Mononuclear cell (primary cell): Measurements from ENCODE around the gene GNPTG. TPM values are rescaled to one million over a fixed set of nuclear protein-coding genes. Genes with fewer than 3 reads are reported as not detected.

Experiments used
- H3K27me3 ChIP-seq: 2 replicates; pipeline ENCODE4 v1.6.0; 2011; ENCODE audit warnings: low read length, control low read depth; ENCODE audit not compliant: insufficient read depth
- H3K4me1 ChIP-seq: 2 replicates; pipeline ENCODE4 v1.5.1; 2011; ENCODE audit warnings: mild to moderate bottlenecking, low read length, control low read depth; ENCODE audit not compliant: insufficient read depth
- H3K4me3 ChIP-seq: 2 replicates; pipeline ENCODE4 v1.5.1; 2011; ENCODE audit warnings: mild to moderate bottlenecking, low read length, moderate library complexity
- H3K9me3 ChIP-seq: 2 replicates; pipeline ENCODE4 v1.5.1; 2011; ENCODE audit warnings: low read depth, mild to moderate bottlenecking, control low read depth, low read length
- total RNA-seq: library from RNA; depleted of rRNA; stranded (reverse); fragments of >200 nt; gene quantifications from one replicate; pipeline ENCODE4 v1.2.3, GENCODE V29; 2012

GNPTG gene
- total RNA-seq, 1 donor, result 29.8 TPM

DNA sequence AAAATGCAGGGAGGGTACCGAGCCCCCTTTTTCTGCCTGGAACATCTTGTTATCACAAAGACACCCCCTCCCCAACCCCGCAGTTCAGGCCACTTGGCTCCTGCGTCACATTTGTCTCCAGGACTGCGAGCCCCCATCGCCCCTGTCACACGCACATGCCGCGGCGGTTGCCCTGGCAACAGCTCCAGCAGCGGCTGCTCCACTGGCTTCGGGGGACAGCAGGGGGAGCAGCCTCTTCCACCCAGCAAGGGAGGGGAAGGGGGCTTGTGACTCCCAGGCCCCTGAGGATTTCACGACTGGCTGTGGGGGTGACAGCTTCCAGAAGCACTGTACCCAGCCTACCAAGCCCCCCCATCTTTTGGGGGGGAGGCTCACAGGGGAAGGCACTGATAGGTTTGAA is 15.7 kb upstream of the GNPTG start:
- Histone ChIP-seq H3K4me3 (no peak overlapping the region), H3K9me3 (no peaks in the 10 kb centered on the region), H3K27me3 (peaks cover 30% of the 10 kb centered on the region), H3K4me1 (peaks cover 38% of the 10 kb centered on the region)

DNA sequence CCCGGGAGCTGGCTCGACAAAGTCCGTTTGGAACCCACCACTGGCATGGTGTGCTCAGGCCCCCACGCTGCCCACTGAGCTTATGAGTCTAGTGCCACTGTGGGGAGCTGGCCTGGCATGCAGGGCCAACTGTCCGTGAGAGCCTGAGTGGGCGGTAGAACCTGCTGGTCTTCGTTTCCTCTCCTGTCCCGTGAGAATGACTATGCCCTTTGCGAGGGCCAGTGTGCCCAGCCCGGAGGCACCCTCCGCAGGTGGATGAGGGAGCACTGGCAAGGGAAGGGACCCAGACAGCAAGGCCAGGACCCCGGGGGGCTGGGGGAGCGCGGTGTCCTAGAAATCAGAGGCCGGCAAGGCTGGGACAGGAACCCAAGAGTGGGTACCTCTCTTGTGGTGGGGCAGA is 15.1 kb upstream of the GNPTG start:
- H3K9me3 ChIP-seq, result no peaks in the 10 kb centered on the region
- peaks cover 33% of the 10 kb centered on the region for H3K4me1 ChIP-seq
- H3K27me3 ChIP-seq, result peaks cover 28% of the 10 kb centered on the region
- H3K4me3 ChIP-seq, result no peak overlapping the region

- H3K27me3 ChIP-seq, result peaks cover 19% of the 10 kb centered on the region
- H3K4me3 ChIP-seq, result no peak overlapping the region
- peaks cover 33% of the 10 kb centered on the region for H3K4me1 ChIP-seq
- no peaks in the 10 kb centered on the region for H3K9me3 ChIP-seq
Measured at GRCh38 chr16:1337486-1337885, 14.2 kb upstream of the GNPTG start.

DNA sequence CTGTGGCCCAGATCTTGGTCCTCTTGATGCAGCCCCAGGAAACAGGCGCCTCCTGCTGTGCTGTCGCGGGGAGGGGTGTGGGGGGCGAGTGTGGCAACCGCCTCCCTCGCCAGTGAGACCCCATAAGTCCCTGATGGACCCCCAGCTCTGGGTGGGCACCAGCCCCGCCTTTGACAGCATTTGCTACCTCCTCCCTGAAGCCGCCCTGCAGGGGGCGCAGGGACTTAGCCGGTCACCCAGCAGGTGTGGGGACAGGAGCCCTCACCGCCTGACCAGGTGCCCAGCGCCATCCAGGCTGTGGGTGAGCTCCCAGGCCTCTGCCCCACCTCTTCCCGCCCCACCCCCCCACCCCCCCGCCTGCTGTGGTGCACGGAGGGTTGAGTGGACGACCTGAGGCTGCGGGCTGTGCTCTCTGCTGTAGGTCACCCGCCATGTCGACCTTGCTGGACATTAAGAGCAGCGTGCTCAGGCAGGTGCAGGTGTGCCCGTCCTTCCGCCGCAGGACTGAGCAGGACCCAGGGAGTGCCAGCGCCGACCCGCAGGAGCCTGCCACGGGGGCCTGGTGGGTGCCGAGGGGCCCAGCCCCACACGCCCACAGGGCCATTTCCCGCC is 13.5 kb upstream of the GNPTG start:
- no peaks in the 10 kb centered on the region for H3K9me3 ChIP-seq
- no peak overlapping the region for H3K4me3 ChIP-seq
- H3K27me3 ChIP-seq, result peaks cover 14% of the 10 kb centered on the region
- peaks cover 31% of the 10 kb centered on the region for H3K4me1 ChIP-seq

DNA sequence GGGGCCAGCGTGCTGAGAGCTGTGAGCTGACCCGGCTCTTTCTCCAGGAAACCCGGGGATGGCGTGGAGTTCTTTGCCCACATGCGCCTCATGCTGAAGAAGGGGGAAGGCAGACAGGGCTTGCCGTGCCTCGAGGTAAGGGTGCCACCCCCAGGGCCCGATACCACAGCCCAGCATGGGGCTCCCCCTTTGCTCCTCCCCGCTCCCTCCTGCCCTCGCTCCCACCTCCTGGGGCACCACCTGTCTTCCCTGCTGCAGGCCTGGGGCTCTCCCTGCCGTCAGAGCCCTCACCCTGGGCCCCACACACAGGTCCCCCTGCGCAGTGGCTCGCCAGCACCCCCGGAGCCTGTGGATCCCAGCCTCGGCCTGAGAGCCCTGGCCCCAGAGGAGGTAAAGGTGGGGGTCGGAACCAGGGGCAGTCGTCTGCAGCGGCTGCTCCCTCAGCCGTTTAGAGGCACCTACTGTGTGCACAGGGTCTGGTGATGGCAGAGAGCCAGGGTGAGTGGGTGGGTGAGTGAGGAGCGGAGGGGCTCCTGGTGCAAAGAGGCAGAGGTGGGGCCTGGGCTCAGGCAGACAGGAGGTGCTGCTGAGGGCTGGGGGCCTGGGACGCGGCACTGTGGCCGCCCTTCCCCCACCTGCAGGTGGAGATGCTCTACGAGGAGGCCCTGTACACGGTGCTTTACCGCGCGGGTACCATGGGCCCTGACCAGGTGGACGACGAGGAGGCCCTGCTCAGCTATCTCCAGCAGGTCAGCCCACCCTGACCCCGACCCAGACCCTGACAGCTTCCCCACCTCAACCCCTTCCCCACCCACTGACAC is 12.7 kb upstream of the GNPTG start:
- Histone ChIP-seq H3K9me3 (no peaks in the 10 kb centered on the region), H3K27me3 (peaks cover 11% of the 10 kb centered on the region), H3K4me1 (peaks cover 29% of the 10 kb centered on the region), H3K4me3 (no peak overlapping the region)

DNA sequence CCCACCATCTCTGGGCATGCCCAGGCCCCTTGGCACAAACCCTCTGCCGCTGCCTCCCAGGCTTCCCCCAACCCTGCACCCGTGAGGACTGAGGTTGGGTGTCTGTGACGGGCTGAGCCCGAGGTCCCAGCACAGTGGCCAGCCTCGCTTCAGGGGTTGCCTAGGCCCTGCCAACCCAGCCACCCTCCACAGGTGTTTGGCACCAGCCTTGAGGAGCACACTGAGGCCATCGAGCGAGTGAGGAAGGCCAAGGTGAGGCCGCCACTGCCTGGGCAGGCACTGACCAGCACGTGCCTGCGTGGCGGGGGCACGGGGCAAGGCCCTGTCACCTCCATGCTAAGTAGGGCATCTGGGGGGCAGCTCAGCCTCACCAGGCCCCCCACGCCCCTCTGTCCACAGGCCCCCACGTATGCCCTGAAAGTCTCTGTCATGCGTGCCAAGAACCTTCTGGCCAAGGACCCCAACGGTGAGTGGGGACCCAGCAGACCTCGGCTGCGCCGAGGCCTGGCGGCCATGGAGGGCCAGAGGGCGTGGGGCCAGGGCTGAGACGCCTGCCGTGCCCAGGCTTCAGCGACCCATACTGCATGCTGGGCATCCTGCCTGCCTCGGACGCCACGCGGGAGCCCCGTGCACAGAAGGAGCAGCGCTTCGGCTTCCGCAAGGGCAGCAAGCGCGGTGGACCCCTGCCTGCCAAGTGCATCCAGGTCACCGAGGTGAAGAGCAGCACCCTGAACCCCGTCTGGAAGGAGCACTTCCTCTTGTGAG is 10.8 kb upstream of the GNPTG start:
- Histone ChIP-seq H3K4me1 (peaks cover 19% of the 10 kb centered on the region), H3K27me3 (no peaks in the 10 kb centered on the region), H3K9me3 (no peaks in the 10 kb centered on the region), H3K4me3 (no peak overlapping the region)

DNA sequence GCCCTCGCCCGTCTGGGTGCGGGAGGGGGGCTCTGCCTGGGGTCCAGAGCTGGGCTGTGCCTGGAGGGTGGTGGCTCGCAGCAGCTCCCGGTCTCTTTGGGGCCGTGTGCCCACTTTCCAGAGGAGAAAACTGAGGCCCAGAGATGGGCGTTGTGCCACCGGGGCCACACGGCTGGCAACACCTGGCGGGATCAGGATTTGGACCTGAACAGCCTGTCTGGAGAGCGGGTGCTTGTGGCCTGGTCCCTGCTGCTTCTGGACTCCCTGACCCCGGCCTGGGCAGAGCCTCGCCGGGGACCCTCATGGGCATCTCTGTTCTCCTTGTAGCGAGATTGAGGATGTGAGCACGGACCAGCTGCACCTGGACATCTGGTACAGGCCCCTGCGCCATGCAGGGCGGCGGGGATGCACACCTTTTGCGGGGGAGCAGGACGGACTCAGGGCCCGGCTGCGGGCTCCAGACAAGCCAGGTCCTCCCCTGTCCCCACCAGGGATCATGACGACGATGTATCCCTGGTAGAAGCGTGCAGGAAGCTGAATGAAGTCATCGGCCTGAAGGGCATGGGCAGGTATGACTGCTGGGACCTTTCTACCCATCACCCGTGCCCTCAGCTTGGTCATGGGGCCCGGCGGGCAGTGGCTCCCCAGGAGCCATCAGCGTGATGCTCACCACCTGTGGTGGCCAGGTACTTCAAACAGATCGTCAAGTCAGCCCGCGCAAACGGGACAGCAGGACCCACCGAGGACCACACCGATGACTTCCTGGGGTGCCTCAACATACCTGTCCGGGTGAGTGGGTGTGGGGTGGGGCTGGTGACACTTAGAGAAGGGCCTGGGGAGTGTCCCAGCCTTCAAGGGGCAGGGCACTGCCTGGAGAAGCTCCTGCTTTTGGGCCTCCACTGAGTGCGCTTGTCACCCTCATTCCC is 10.0 kb upstream of the GNPTG start:
- H3K4me3 ChIP-seq, result no peak overlapping the region

GRCh38 chr16:1342526-1343427 is 9.0 kb upstream of the GNPTG start:
- H3K9me3 ChIP-seq, result no peaks in the 10 kb centered on the region

More for the DNA sequence above, 10.0 kb upstream of the GNPTG start:
- no peaks in the 10 kb centered on the region for H3K9me3 ChIP-seq
- peaks cover 19% of the 10 kb centered on the region for H3K4me1 ChIP-seq
- H3K27me3 ChIP-seq, result no peaks in the 10 kb centered on the region

GRCh38 chr16:1343428-1344242 is 8.1 kb upstream of the GNPTG start:
- H3K27me3 ChIP-seq, result no peaks in the 10 kb centered on the region
- no peak overlapping the region for H3K4me3 ChIP-seq
- H3K9me3 ChIP-seq, result no peaks in the 10 kb centered on the region
- peaks cover 19% of the 10 kb centered on the region for H3K4me1 ChIP-seq

More at GRCh38 chr16:1342526-1343427, 9.0 kb upstream of the GNPTG start:
- H3K4me3 ChIP-seq, result no peak overlapping the region
- peaks cover 19% of the 10 kb centered on the region for H3K4me1 ChIP-seq
- H3K27me3 ChIP-seq, result no peaks in the 10 kb centered on the region

DNA sequence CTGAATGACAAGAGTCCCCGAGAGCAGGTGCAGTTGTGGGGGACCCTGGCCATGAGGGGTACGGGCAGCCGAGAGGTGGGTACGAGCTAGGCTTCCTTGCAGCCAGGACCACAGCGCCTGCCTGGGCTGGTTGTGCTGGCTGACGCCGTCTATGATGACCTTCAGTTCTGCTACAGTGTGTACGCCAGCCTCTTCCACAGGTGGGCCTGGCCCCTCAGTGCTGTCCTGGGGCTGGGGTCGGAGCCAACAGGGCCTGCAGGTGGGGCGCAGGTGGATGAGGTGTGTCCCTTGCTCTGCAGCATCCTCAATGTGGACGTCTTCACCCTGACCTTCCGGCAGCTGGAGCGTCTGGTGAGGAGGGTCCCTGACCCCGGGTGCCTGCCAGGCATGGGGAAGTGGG is 7.2 kb upstream of the GNPTG start:
- Histone ChIP-seq H3K27me3 (no peaks in the 10 kb centered on the region), H3K4me1 (peaks cover 19% of the 10 kb centered on the region), H3K9me3 (no peaks in the 10 kb centered on the region), H3K4me3 (no peak overlapping the region)

DNA sequence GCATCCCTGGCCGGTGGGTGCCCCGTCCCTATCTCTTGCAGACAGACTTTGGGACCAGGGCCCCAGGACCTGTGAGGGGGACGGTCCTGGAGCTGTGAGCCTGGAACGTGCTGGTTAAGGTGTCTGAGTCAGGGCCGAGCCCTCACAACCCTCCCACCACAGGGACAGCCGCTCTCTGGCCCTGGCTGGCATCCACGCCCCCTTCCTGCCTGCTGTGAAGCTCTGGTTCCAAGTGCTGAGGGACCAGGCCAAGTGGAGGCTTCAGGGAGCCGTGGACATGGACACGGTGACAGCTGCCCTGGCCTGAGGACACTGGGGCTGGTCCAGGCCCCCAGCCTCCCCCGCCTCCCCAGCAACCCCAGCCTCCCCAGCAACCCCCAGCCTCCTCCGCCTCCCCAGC is 6.6 kb upstream of the GNPTG start:
- H3K4me1 ChIP-seq, result peaks cover 21% of the 10 kb centered on the region
- no peaks in the 10 kb centered on the region for H3K9me3 ChIP-seq
- H3K4me3 ChIP-seq, result no peak overlapping the region
- no peaks in the 10 kb centered on the region for H3K27me3 ChIP-seq

GRCh38 chr16:1345651-1346421 is 5.9 kb upstream of the GNPTG start:
- no peak overlapping the region for H3K4me3 ChIP-seq
- no peaks in the 10 kb centered on the region for H3K9me3 ChIP-seq
- H3K27me3 ChIP-seq, result no peaks in the 10 kb centered on the region
- peaks cover 28% of the 10 kb centered on the region for H3K4me1 ChIP-seq
